NCI-H1105 (cell line): ENCODE measurements around the gene TKFC.
A peak's percentile ranks its signal among the peaks of the same experiment; 100 is the strongest.

Source experiments
- DNase-seq: peaks from one replicate; lab custom pipeline; 2025; lab: John Stamatoyannopoulos, UW

The TKFC gene, protein sequence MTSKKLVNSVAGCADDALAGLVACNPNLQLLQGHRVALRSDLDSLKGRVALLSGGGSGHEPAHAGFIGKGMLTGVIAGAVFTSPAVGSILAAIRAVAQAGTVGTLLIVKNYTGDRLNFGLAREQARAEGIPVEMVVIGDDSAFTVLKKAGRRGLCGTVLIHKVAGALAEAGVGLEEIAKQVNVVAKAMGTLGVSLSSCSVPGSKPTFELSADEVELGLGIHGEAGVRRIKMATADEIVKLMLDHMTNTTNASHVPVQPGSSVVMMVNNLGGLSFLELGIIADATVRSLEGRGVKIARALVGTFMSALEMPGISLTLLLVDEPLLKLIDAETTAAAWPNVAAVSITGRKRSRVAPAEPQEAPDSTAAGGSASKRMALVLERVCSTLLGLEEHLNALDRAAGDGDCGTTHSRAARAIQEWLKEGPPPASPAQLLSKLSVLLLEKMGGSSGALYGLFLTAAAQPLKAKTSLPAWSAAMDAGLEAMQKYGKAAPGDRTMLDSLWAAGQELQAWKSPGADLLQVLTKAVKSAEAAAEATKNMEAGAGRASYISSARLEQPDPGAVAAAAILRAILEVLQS

DNA sequence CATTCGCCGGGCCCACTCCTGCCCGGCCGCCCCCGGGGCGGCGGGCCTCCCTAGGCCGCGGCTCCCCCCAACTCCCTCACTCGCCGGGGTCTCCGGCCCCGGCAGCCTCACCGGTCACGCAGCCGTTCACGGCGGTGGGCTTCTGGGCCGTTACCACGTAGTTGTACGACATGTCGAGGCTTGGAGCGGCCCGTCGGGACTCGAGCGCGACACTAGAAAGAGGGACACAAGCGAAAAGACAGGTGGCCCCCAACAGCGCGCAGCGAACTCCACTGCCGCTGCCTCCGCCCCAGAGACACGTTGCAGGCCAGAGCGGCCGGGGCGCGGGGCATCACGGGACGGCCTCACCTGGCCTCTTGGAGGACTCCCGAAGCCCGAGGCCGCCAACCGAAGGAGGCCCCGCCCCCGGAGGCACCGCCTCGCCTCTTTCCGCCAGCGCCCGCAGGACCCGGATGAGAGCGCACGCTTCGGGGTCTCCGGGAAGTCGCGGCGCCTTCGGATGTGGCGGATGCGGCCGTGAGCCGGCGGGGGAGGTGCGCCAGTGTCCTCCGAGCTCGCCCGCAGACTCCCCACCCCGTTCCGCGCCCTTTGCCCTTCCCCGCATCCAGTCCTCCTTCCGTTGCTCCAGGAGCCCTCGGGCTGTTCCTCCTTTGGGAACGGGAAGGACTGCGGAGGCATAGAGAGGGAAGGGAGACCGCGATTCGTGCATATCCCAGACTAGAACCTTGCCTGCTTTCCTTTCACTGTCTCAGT lies at the start of gene TKFC, which contains the start of gene DDB1:
TKFC (plus strand) TSS at position 432 of the 753 bp plus-strand sequence. CDS start 1,501 bp downstream, outside the sequence.
DDB1 (minus strand) TSS at position 309 of the 753 bp plus-strand sequence; CDS start at position 172, 137 bp downstream.
- DNase-seq, result peak; percentile 94

DNA sequence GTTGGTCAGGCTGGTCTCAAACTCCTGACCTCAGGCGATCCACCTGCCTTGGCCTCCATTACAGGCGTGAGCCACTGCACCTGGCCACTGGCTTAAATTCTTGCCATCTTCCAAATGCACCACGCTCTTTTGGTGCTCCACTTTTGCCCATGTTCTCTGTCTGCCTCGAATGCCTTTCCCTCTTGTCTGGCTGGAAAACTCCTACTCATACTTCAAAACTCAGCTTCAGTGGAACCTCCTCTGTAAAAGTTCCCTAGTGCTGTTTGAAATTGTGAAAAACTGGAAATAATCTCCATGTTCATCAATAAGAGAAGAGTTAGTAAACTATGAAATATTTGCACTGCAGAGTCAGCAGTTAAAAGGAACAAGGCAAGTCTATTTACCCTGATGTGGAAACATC lies 49.4 kb upstream of the TKFC start:
- no peak for DNase-seq

DNA sequence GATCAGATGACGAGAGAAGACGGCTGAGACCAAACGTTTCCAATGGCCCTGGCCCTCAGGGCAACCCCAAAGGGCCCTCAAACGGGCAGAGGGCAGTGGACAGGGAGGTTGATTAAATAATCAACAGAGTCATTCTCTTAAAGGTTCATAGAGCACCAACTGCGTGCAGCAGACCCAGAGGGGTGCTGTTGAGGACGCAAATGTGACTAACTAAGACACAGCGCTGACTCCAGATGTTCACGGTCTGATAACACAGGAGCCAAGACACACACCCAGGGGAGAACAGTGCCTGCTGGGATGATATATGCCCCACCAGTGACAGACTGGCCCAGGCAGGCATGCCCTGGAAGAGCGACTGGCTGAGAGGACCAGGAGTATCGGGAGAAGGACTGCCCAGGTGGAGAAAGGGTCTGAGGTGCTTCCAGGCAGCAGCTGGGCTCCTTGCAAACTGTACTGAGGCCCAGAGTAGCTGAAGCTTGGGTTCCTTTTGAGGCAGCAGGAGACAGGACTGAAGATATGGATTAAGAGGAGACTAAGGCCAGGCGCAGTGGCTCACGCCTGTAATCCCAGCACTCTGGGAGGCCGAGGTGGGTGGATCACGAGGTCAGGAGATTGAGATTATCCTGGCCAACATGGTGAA lies 45.6 kb upstream of the TKFC start:
- no peak for DNase-seq

DNA sequence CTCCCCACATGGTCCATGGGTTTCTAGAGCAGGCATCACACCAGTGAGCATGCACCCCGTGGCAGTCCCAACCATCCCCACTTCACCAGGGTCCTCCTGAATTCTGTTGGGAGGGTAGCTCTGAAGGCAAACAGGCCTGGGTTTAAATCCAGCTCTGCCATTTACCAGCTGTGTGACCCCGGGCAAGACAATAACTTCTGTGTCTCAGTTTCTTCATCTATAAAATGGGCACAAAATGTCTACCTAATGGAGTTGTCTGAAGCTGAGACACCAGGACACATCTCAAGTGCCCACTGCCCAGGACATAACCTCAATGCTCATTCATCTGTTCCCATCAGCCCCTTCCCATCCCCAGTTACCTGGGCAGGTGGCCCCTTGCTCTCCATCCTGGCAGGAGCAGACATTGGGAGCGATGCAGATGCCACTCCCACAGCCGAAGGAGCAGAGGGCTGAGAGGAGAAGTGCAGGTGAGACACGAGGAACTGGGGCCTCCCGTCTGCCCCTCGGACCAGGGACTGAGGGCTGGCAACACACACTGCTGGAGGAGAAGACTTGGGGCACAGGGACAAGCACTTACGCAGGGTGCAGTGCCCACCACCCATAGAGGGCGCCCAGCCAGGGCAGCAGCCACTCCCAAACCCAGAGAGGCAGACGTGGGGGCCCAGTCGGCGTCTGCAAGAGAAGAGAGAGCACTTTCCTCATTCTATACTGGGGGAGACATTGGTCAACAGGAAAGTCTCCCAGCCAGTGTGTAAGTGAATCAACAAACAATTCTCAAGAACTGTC lies 41.9 kb upstream of the TKFC start:
- DNase-seq, result no peak

DNA sequence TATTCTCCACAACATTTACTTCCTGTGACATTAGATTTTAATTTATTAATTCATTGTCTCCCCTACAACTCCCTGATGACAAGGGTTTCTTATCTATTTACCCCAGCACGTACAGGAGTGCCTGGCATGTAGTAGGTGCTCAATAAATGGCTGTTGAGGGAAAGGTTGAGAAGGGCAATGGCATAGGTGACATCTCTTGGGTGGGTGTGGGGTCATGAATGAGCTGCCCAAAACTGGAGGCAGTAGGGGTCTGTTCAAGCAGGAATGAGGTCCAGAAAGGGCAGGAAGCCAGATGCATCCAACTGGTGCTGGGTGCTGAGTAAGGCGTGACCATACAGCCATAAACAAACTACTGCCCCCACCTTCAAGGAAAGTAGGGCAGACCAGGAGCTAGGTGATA lies 40.7 kb upstream of the TKFC start:
- DNase-seq, result no peak

DNA sequence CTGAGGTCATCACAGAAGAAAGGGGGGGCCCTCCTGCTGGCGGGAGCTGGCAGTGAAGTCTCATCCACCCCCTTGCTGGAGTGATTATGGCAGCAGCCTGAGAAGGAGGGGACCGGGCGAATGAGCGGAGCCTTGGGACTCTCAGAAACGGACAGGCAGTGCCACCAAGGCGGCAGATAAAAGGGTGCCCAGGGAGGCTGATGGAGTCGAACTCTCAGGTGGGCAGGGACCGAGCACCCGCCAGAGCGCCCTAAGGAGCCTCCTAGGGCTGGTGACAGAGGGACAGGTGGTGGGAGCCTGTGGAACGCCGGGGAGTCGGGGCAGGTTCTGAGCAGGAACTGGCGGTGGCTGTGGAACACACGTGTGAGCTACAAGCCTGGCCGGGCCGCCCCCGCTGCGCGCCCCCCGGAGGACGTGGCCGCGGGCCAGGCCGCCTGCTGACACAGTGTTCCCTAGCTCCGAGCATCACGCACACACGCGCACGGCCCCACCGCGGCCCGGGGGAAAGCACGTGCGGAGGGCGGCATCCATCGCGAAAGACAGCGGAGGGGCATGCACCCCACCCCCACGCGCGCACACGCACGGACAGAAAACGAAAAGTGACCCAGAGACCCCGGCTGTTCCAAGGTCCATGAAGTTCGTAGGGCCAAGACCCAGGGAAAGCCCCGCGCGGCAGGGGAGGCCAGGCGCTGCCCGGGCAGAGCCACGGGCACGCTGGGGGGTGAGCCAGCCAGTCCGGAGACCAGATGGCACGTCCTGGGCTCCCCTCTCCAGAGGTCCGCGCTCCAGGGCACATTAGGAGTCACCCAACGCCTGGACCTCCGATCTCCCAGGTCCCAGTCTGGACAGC lies 38.9 kb upstream of the TKFC start:
- peak; percentile 20 for DNase-seq

DNA sequence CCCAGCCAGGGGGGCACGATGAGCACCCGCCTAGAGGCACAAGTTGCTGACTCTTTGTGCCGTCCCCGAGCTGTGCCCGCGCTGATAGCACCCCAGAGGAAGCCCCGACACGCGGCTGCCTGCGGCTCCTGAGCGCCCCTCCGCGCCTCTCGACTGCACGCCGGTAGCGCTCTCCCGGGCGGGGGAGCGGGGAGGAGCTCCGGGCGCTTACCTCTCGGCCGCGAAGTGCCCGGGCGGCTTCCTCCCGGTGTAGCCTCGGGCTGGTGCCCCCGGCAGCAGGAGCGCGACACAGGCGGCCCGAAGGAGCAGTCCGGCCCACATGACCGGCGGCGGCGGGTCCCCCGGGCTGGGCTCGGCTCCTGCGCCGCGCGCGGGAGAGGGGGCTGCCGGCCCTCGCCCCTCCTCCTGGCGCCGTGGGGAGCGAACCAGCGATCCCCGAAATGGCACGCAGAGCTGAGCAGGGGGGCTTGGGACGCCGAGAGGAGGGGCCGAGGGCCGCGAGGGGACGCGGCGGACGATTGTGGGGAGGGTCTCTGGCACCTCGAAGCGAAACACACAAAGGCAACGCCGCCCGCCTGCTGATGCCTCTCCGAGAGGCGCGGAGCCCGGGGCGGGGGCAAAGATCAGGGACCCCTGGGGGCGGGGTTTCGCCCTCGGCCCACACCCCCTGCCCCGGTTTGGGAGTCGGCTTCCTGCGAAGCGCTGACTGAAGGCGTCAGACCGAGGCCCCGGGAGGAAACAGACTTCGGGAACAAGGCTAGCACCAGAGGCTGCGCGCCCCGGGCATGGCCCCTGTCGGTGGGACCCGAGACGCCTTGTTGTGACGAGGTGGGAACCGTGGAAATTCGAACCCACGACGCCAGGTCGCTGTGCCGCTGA lies 38.1 kb upstream of the TKFC start, which contains the start of gene VWCE:
VWCE (minus strand) TSS at position 600 of the 879 bp plus-strand sequence; CDS start at position 321, 279 bp downstream.
- peak; percentile 62 for DNase-seq

DNA sequence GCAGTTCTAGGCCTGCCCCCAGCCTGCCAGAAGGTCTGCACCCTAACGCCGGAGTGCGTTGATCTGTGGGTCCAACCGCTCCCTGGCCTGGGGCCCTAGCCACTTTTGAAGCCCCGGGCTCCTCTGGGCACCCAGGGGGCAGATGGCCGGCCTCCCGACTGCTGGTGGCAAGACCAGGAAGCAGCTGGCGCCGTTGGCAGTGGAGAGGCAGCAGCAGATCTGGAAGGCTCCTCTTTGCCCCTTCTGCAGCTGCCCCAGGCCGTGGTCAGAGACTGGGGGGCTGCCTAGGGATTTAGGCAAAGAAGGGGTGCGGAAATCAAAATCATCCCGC lies 37.5 kb upstream of the TKFC start:
- DNase-seq, result no peak

DNA sequence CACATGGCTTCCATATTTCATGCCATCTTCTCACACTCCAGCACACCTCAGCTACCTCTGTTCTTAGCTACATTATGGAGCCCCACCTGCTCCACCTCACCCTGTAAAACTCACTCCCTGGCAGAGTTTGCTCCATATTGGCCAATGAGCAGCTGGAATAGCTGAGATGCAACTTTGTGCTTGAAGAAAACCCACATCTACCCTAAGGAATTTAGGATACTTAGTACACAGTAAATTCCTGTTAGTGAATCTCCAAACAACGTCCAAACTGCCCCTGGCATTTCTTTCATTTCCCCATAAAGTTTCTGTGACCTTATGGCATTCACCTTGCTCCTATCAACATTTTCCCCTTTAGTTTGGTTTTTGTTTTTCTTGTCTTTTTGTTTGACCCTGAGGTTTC lies 35.7 kb upstream of the TKFC start:
- no peak for DNase-seq

DNA sequence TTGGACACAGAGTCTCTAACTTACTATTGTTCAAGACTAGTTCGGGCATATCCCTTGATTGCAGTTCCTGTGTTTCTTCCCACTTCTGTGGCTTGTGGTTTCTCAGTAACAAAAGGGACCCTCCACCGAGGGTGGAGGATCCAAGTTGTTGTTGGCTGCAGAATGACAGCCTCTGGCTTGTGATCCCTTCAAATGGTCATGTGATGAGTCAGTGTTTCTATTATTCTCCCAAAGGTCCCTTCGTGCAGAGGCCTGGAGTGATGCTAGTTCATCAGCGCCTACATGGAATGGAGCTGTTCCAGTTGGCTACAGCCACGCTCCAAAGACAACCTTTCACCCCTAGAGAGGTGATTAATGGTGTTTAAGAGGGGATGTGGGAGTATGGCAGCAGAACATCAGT lies 35.3 kb upstream of the TKFC start:
- no peak for DNase-seq

DNA sequence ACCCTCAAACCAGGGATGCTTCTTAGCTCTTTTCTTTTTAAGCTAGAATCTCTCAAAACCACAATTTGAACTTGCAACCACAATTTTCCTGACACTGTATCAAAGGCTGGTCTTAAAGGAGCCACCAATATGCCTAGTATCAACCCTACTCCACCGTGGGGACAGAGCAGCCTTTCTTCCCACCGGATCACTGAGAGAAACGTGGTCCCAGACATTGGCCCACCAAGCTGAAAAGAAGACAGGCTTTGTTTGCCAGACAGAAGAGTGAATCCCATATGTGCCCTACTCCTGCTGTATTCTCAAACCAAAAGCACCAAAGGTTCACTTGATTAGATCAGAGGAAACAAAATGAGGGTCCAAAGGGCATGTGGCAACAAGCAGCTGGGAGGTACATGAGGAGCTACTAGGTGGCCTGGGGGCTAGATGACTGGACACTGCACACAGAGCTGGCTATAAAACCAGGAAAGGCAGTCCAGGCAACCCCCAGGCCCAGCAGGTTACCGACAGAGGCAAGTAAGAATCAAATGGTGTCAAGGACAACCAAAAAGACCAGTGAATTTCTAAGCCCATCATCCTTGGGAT lies 34.3 kb upstream of the TKFC start:
- no peak for DNase-seq

DNA sequence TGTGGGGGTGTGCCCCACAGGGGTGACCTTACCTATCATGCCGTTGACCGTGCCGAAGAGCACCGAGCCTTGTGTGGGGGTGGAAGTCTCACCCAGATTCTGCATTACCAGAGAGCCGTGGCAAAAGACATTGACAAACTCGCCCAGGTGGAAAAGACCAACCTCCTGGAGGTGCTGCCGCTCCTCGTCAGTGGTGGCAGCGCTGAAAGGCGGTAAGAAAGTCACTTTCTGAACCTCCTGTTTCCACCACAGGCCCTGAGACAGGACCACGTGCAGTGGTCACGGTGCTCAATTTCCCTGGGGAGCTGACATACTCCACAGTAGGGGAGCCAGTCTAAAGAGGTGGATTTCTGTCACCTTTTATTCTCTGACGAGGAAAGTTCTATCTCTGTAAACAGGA lies 30.5 kb upstream of the TKFC start:
- DNase-seq, result no peak

DNA sequence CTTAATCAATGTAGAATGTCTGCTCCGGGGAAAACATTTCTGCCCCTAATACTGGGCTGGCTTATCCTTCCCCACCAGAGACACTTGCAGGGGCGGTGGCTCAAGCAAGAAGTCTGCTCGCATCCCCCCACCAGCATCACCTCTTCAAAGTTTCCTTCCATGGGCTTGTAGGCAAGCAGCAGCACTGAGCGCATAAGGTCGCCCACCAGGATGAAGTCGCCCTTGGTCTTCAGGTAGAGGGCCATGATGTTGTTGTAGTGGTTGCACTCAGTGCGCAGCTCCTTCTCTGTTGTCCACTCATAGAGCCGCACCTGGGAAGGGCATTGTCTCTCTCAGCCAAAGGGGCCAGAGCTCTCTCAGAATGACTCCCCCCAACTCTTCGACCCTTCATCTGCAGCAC lies 29.3 kb upstream of the TKFC start:
- no peak for DNase-seq

DNA sequence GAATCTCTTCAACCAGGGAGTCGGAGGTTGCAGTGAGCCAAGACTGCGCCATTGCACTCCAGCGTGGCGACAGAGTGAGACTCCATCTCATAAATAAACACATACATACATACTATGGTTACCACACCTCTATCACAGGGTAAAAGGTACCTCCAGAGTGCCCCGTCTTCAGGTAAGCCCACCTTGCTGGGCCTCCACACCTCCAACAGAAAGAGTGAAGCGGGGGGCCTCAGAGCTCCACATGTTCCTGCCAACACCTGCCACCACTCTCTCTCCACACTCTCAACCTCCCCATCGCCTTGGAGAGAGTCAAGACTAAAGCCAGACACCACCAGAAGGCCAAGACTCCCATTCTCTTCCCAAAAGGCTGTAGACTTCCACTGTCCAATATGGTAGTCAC lies 27.6 kb upstream of the TKFC start:
- DNase-seq, result no peak

DNA sequence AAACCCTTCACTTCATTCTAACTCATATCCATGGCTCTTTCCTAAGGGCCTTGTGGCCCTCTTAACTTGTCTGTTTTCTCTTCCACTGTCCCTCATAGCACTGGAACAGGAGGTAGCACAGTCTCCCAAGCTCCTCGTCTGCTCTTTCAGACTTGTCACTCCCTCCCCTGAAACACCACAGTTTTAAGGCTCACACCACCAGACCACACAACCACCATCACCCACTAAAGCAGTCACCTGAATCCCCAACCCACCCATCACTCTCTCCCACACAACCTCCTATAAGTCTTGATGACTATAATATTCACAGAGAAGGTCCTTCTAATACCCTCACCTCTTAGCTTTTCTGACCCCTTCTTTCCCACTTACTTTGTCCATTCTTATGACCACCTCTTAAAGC lies 26.8 kb upstream of the TKFC start:
- no peak for DNase-seq

DNA sequence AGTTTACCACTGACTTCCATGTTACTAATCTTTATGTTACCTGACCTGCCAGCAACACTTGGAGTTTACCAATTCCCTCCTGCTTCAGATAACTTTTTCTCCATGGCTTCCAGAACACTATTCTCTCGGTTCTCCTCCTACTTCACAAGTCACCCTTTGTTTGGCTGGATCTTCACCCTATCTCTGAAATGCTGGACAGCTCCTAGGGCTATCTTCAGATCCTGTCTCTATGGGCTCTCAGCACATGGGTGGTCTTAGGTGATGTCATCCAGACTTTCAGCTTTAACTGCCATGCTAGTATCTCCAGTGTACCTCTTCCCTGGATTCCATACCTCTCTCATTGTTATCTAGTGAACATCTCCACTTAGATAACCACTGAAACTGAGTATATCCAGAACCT lies 25.7 kb upstream of the TKFC start:
- DNase-seq, result no peak

DNA sequence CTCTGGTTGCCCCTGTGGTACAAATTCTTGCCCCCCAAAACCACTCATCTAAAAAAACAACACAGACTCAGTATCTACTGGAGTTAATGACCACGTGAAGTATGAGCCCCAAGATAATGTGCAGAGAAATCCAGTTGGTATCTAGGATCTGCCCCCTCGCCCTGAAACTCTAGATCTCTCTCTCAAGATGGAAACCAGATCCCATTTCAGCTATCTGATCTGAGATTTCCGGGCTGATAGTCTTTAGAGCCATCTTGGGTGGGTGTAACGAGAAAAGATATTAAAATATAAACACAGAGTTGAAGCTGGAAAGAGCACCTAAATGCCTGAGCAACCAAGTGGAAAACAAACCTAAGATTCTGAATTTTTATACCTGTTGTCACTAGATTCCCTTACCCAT lies 23.9 kb upstream of the TKFC start:
- no peak for DNase-seq

DNA sequence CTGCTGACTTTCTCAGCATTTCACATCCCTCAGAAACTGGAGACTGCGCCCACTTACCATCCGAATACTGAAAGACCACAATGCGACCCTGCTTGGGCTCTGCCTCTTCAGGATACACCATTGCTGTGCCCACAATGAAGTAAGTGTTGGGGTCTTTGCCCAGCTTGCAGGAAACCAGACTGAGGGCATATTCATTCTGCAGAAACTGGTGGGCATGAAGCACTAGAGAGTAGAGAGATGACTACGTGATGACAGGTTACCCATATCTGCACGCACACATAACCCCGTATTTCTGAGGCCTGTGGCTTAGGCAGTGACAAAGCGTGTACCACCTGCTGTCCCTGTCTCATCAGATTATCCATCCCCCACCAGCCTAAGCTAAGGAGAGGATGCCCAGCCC lies 23.3 kb upstream of the TKFC start:
- no peak for DNase-seq

DNA sequence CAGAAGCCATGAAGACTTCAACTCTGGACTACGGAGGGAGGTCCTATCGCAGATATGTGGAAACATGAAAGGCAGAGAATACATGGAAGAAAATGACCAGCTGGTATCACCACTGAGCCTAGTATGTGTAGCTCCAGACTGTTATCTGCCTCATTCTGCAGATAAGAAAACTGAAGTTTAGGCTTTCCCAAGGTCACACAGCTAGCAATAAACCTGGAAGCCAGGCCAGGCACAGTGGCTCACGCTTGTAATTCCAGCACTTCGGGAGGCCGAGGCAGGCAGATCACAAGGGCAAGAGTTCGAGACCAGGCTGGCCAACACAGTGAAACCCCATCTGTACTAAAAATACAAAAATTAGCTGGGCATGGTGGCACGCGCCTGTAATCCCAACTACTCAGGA lies 22.3 kb upstream of the TKFC start:
- DNase-seq, result no peak
